K562 (cell line): ENCODE results near the gene KATNAL1. TPM values are rescaled to one million over a fixed set of nuclear protein-coding genes. Genes with fewer than 3 reads are reported as not detected.

Source experiments
- ATAC-seq: fragments of 200-7000 bp; cut with Tn5 transposase; 3 replicates; pipeline ENCODE4 v1.9.1; 2020; ENCODE audit warnings: moderate library complexity
- BruUV-seq: library from RNA; stranded (reverse); fragments of 400-500 nt; replicated peaks from 2 replicates; lab custom pipeline; 2021; lab: Mats Ljungman, UMichigan
- CTCF ChIA-PET: fragments of 300-600 bp; formaldehyde crosslinking; extraction: SDS; loops from one replicate; lab custom pipeline; 2021; ENCODE audit warnings: low intra/inter-chr PET ratio; lab: Yijun Ruan, JAX
- POLR2A ChIA-PET: fragments of 300-600, 350-650 bp; sonication (Branson Sonifier 250); formaldehyde crosslinking; extraction: SDS; loops from one replicate; lab custom pipeline; 2021; ENCODE audit warnings: antibody characterized with exemption, inconsistent platforms; lab: Yijun Ruan, JAX
- DNase-seq, 4 experiments: peaks; one replicate each; pipeline versions ENCODE4 v3.0.0 to v3.0.0-alpha.2; 2011 to 2018; ENCODE audit warnings: low spot score in 3 of 4, mixed read lengths in 3 of 4; ENCODE audit errors: extremely low read depth in 1 of 4
- FAIRE-seq: peaks from 2 replicates; lab custom pipeline; 2011; peaks lifted over from hg19 to GRCh38; lab: Jason Lieb, UNC
- H2AFZ ChIP-seq: 2 replicates; pipeline ENCODE4 v1.6.0; 2011; ENCODE audit warnings: low read depth, low read length, control low read depth, inconsistent platforms
- H3K27ac ChIP-seq: fragments of 200-600 bp; 3 replicates; pipeline ENCODE4 v1.8.0; 2011; ENCODE audit warnings: low read depth, mild to moderate bottlenecking, control low read depth, inconsistent platforms, low read length, moderate library complexity, mixed read lengths; ENCODE audit errors: extremely low read depth
- H3K27me3 ChIP-seq, 2 experiments: fragments of 300-600 bp in 1 of 2; 2 replicates in 1 of 2; 3 replicates in 1 of 2; pipeline versions ENCODE4 v1.6.0 to v1.8.0; 2011; ENCODE audit warnings: inconsistent platforms in 2 of 2, low read length in 2 of 2, mild to moderate bottlenecking in 1 of 2, mixed read lengths in 1 of 2, moderate library complexity in 1 of 2; ENCODE audit not compliant: control insufficient read depth in 2 of 2, insufficient read depth in 2 of 2
- H3K36me3 ChIP-seq: fragments of 300-600 bp; 3 replicates; pipeline ENCODE4 v1.8.0; 2011; ENCODE audit warnings: mild to moderate bottlenecking, low read length, inconsistent platforms; ENCODE audit not compliant: control insufficient read depth, insufficient read depth
- H3K4me1 ChIP-seq, 2 experiments: fragments of 200-600 bp in 1 of 2; replicated peaks in 1 of 2; 2 replicates in 1 of 2; 3 replicates in 1 of 2; pipeline versions ENCODE4 v1.5.1 to v1.8.0; 2011; ENCODE audit warnings: inconsistent platforms in 2 of 2, low read length in 2 of 2, mild to moderate bottlenecking in 1 of 2, mixed read lengths in 1 of 2, moderate library complexity in 1 of 2; ENCODE audit not compliant: control insufficient read depth in 2 of 2, insufficient read depth in 2 of 2
- H3K4me2 ChIP-seq: 2 replicates; pipeline ENCODE4 v1.6.1; 2011; ENCODE audit warnings: low read length, control low read depth, inconsistent platforms, mixed read lengths; ENCODE audit not compliant: insufficient read depth
- H3K4me3 ChIP-seq: fragments of 200-600 bp; sonication (generic), shearing (Covaris generic); 2 replicates; pipeline ENCODE4 v1.5.1; 2016; ENCODE audit warnings: control low read depth, inconsistent platforms
- H3K79me2 ChIP-seq: fragments of 200-600 bp; 3 replicates; pipeline ENCODE4 v1.8.0; 2011; ENCODE audit warnings: low read length, inconsistent platforms; ENCODE audit not compliant: control insufficient read depth, insufficient read depth
- H3K9ac ChIP-seq, 2 experiments: 2 replicates each; pipeline versions ENCODE4 v1.6.0 to v1.6.1; 2011; ENCODE audit warnings: low read depth in 2 of 2, low read length in 2 of 2, control low read depth in 1 of 2, inconsistent platforms in 1 of 2, mild to moderate bottlenecking in 1 of 2, mixed read lengths in 1 of 2; ENCODE audit not compliant: insufficient read depth in 1 of 2
- H3K9me1 ChIP-seq: one replicate; pipeline ENCODE4 v1.6.0; 2011; ENCODE audit warnings: inconsistent platforms, mild to moderate bottlenecking, low read length, moderate library complexity; ENCODE audit not compliant: control insufficient read depth, insufficient read depth
- H3K9me3 ChIP-seq: replicated peaks from 2 replicates; pipeline ENCODE4 v1.5.1; 2011; ENCODE audit warnings: low read depth, low read length, inconsistent platforms; ENCODE audit not compliant: control insufficient read depth, insufficient read depth
- H4K20me1 ChIP-seq: replicated peaks from 2 replicates; pipeline ENCODE4 v1.6.1; 2011; ENCODE audit warnings: low read length, inconsistent platforms, mixed read lengths; ENCODE audit not compliant: control insufficient read depth, insufficient read depth
- BCL6 ChIP-seq: fragments of 250-450 bp; sonication (Bioruptor Pico); IDR thresholded peaks from 2 replicates; pipeline ENCODE4 v1.4.0; 2020
- CBFA2T3 ChIP-seq: fragments of 450-650 bp; IDR thresholded peaks from 2 replicates; pipeline ENCODE4 v1.6.1; 2017
- CBX8 ChIP-seq: fragments of 200-600 bp; sonication (generic); IDR thresholded peaks from 2 replicates; pipeline ENCODE4 v1.6.1; 2012; ENCODE audit warnings: borderline replicate concordance, mixed run types, low read depth, mild to moderate bottlenecking, moderate library complexity, mixed read lengths, low read length, control low read depth, inconsistent platforms; ENCODE audit not compliant: poor library complexity, severe bottlenecking; ENCODE audit errors: extremely low read depth
- MTA2 ChIP-seq: fragments of 450-650 bp; IDR thresholded peaks from 2 replicates; pipeline ENCODE4 v1.6.1; 2016; ENCODE audit warnings: low read depth
- NFXL1 ChIP-seq: fragments of 450-650 bp; formaldehyde crosslinking; IDR thresholded peaks from 2 replicates; pipeline ENCODE4 v1.4.0; 2021; ENCODE audit warnings: mild to moderate bottlenecking
- NR4A1 ChIP-seq, 2 experiments: fragments of 250-450 bp in 1 of 2; fragments of 450-650 bp in 1 of 2; sonication (Bioruptor Pico) in 1 of 2; IDR thresholded peaks; 2 replicates each; pipeline versions ENCODE4 v1.4.0 to v1.6.1; 2016 to 2020; ENCODE audit warnings: mild to moderate bottlenecking in 2 of 2, missing compliant biosample characterization in 1 of 2, missing genetic modification characterization in 1 of 2, moderate library complexity in 1 of 2
- SMARCE1 ChIP-seq: fragments of 450-650 bp; IDR thresholded peaks from 2 replicates; pipeline ENCODE4 v1.7.1; 2016; ENCODE audit warnings: mild to moderate bottlenecking
- SREBF1 ChIP-seq: fragments of 150-350 bp; IDR thresholded peaks from 2 replicates; pipeline ENCODE4 v1.6.1; 2014; ENCODE audit warnings: antibody characterized with exemption, low read depth, low read length, borderline replicate concordance
- ZNF143 ChIP-seq: sonication (generic); formaldehyde crosslinking; IDR thresholded peaks from 2 replicates; pipeline ENCODE4 v1.9.0; 2022; ENCODE audit warnings: mild to moderate bottlenecking, missing genetic modification reagents
- ZNF507 ChIP-seq: conservative IDR thresholded peaks from 2 replicates; pipeline ENCODE4 v1.6.1; 2017; ENCODE audit warnings: missing genetic modification characterization, missing compliant biosample characterization
- ZNF830 ChIP-seq: fragments of 250-450 bp; sonication (Bioruptor Pico); IDR thresholded peaks from 2 replicates; pipeline ENCODE4 v1.5.0; 2021; ENCODE audit warnings: mild to moderate bottlenecking
- ZSCAN29 ChIP-seq: fragments of 450-650 bp; IDR thresholded peaks from 2 replicates; pipeline ENCODE4 v1.6.1; 2017
- WGBS: fragments of 100-300 bp; shearing (Covaris generic); methylation state at CpG from one replicate; pipeline ENCODE4 v1.1.6; 2016; ENCODE audit warnings: low coverage, mixed read lengths; ENCODE audit not compliant: insufficient coverage; ENCODE audit errors: missing lambda C conversion rate; 5-methylcytosine and 5-hydroxymethylcytosine counted together
- in situ Hi-C: fragments of 300-500 bp; cut with MboI; formaldehyde crosslinking; loops from 4 replicates; pipeline ENCODE4 v1.15.0; 2018; ENCODE audit warnings: inconsistent platforms, mixed read lengths
- intact Hi-C: fragments of 100-400 bp; cut with micrococcal nuclease; formaldehyde crosslinking; loops from 2 replicates; pipeline ENCODE4 v1.14.2; 2022
- polyA plus RNA-seq, 8 experiments: library from polyadenylated mRNA; depleted of rRNA in 4 of 8; stranded (reverse) in 5 of 8; unstranded in 3 of 8; fragments of >200 nt; fragmentation: Nextera tagmentation in 2 of 8; fragmentation: Illumina TruSeq in 1 of 8; extraction: Ambion mirVana in 2 of 8; extraction: Trizol in 1 of 8; gene quantifications; 2 replicates each; pipeline versions ENCODE4 v1.2.1 to v1.2.3, GENCODE V29; 2011 to 2014; ENCODE audit warnings: inconsistent platforms in 1 of 8, missing spikeins in 1 of 8
- total RNA-seq, 7 experiments: library from RNA; depleted of rRNA in 6 of 7; stranded (reverse); fragments of >200 nt in 6 of 7; fragmentation: Illumina TruSeq in 2 of 7; extraction: Trizol in 2 of 7; gene quantifications; 2 replicates each; pipeline versions ENCODE4 v1.2.1 to v1.2.3, GENCODE V29; 2011 to 2021; ENCODE audit warnings: low replicate concordance in 1 of 7

The KATNAL1 gene
- total and polyA plus RNA-seq, 9 of the 15 experiments (the other 6 are each of a cell fraction or from before 2014, with no cell fraction given): 2.5 to 8.2 (median 5.5) TPM

DNA sequence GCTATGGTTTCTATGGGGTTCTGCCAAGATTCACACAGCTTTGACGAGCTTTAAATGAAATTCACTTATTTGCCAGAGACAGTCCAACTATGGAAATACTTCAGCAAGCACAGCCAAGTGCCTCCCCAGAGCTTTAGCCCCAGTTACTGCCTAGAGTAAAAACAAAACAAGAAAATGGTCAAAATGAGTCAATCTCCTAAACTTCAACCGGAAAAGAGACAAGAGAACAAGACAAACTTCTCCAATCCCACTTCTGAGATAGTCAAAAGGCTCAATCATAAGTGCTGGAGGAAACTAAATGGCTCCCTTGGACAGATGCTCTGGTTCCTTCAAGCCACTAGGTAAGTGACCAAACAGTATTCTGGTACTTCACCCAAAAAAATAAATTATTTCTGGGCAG is 65.8 kb downstream of the KATNAL1 start:
- ChIA-PET CTCF (no interaction called here), POLR2A (interaction anchor here (0.6 kb wide), 1 partner anchor 70 kb away, joined by 3 read pairs; no protein-coding TSS in a partner anchor)
- Histone ChIP-seq H3K4me1 (no peaks in the 10 kb centered on the region; a peak in 1 of 5 replicates), H3K9ac (no peak overlapping the region), H3K36me3 (peaks cover 3% of the 10 kb centered on the region; the same call in 1 of the 3 replicates), H3K27ac (no peak overlapping the region), H3K79me2 (no peaks in the 10 kb centered on the region), H3K9me3 (no peaks in the 10 kb centered on the region), H3K9me1 (no peaks in the 10 kb centered on the region), H4K20me1 (no peaks in the 10 kb centered on the region), H3K4me3 (no peak overlapping the region), H3K4me2 (no peak overlapping the region), H2AFZ (no peak overlapping the region), H3K27me3 (no peaks in the 10 kb centered on the region)
- no peak for TF ChIP-seq CBFA2T3
- TF ChIP-seq ZNF507 (tag): no peak
- no peak for TF ChIP-seq ZSCAN29
- no peak for TF ChIP-seq NR4A1 (CRISPR knock-in tag; IDR thresholded peaks at IDR 0.05)
- no peak for TF ChIP-seq NR4A1 (tag; IDR thresholded peaks at IDR 0.05)
- no peak for TF ChIP-seq MTA2
- TF ChIP-seq SREBF1: no peak
- TF ChIP-seq NFXL1 (CRISPR knock-in tag): no peak
- TF ChIP-seq ZNF143 (CRISPR knock-in tag): no peak
- no peak for TF ChIP-seq BCL6 (CRISPR knock-in tag)
- no peak for TF ChIP-seq CBX8
- no peak for TF ChIP-seq ZNF830 (CRISPR knock-in tag)
- no peak for TF ChIP-seq SMARCE1
- FAIRE-seq (no peak), ATAC-seq (no peak), DNase-seq (no peak)
- WGBS: 83% methylated on average over 2 of the region's 2 CpGs
- intact Hi-C loops: no loop called here
- in situ Hi-C loops: no loop called here
- no TSS peak for BruUV-seq
